Retinal pigment epithelial cell (primary cell): ENCODE measurements around the gene TMEM225B.
"Not testable (repeated sequence)": the region's sequence is repeated elsewhere in the genome, so short reads cannot be mapped to it uniquely, and the experiment has no call there.

ENCODE experiments used
- DNase-seq: peaks from one replicate; pipeline ENCODE4 v3.0.0-alpha.2; 2010; ENCODE audit warnings: low read depth
- H3K4me3 ChIP-seq: 2 replicates; pipeline ENCODE4 v1.5.1; 2011; ENCODE audit warnings: mild to moderate bottlenecking, low read length, control low read depth, moderate library complexity
- CTCF ChIP-seq: conservative IDR thresholded peaks from 2 replicates; pipeline ENCODE4 v1.5.1; 2011; ENCODE audit warnings: low read depth, low read length, control low read depth, inconsistent platforms

The TMEM225B gene

GRCh38 chr7:99562832-99563231 is 35.2 kb upstream of the TMEM225B start:
- peak; percentile 93 for DNase-seq
- TF ChIP-seq CTCF: no peak
- no peak overlapping the region for H3K4me3 ChIP-seq

- TF ChIP-seq CTCF: no peak
- H3K4me3 ChIP-seq: no peak overlapping the region
- peak; percentile 30 for DNase-seq
Measured at GRCh38 chr7:99563650-99564049, 34.4 kb upstream of the TMEM225B start.

- DNase-seq, H3K4me3 ChIP-seq: not testable (repeated sequence)
Measured at GRCh38 chr7:99568770-99569169, 29.3 kb upstream of the TMEM225B start.

DNA sequence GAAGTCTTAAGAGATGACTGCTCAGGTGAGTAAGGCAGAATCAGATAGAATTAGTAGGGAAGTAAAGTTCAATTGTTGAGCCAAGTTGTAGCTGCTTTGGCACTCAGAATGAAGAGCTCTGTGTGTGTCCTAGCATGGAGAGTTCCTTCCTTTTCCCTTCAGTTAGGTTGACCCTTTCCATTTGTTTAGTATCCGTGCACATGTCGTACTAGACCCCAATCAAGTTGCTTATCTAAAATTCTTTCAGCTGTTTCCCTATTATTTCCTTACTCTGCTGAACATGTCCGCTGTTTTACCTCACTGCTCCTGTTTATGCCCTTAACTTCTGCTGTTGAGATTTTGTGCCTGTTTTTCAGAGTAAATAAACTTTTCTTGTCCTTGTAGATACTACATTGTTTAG is 26.3 kb upstream of the TMEM225B start:
- DNase-seq: no peak
- no peak overlapping the region for H3K4me3 ChIP-seq

DNA sequence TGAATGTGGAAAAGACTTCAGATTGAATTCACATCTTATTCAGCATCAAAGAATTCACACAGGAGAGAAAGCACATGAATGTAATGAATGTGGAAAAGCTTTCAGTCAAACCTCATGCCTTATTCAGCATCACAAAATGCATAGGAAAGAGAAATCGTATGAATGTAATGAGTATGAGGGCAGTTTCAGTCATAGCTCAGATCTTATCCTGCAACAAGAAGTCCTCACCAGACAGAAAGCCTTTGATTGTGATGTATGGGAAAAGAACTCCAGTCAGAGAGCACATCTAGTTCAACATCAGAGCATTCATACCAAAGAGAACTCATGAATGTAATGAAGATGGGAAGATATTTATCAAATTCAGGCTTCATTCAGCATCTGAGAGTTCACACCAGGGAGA is 24.8 kb upstream of the TMEM225B start:
- no peak overlapping the region for H3K4me3 ChIP-seq
- no peak for TF ChIP-seq CTCF
- DNase-seq: no peak

More for the DNA sequence above, 26.3 kb upstream of the TMEM225B start:
- TF ChIP-seq CTCF: no peak

- no peak for TF ChIP-seq CTCF
- H3K4me3 ChIP-seq: no peak overlapping the region
- no peak for DNase-seq
Measured at GRCh38 chr7:99576251-99576650, 21.8 kb upstream of the TMEM225B start.

GRCh38 chr7:99579281-99579955 is 18.6 kb upstream of the TMEM225B start:
- peak overlapping the region; percentile 58 for H3K4me3 ChIP-seq
- DNase-seq: no peak
- no peak for TF ChIP-seq CTCF
